DMS153 treated with DMSO at 0.1 percent for 48 hours (cell line): ENCODE data around the gene PHF3.

Experiments used
- DNase-seq: peaks from one replicate; lab custom pipeline; 2025; ENCODE audit not compliant: unreplicated experiment; lab: John Stamatoyannopoulos, UW

The PHF3 gene

GRCh38 chr6:63635588-63636517 is at the start of gene PHF3:
Gene PHF3, plus strand, starts transcription at chr6:63635802. Its CDS starts 10,750 bp downstream, at chr6:63646552.
- peak; percentile 80 for DNase-seq

- no peak for DNase-seq
Measured at GRCh38 chr6:63589952-63590411, 45.6 kb upstream of the PHF3 start.

- no peak for DNase-seq
Measured at GRCh38 chr6:63592886-63593285, 42.7 kb upstream of the PHF3 start.

GRCh38 chr6:63597141-63598048 is 38.2 kb upstream of the PHF3 start:
- DNase-seq: no peak

- DNase-seq: peak; percentile 43
Measured at GRCh38 chr6:63598049-63599036, 37.3 kb upstream of the PHF3 start.

GRCh38 chr6:63599243-63599642 is 36.4 kb upstream of the PHF3 start:
- no peak for DNase-seq

GRCh38 chr6:63600136-63600535 is 35.5 kb upstream of the PHF3 start:
- DNase-seq: no peak

GRCh38 chr6:63609231-63609630 is 26.4 kb upstream of the PHF3 start:
- no peak for DNase-seq

GRCh38 chr6:63610944-63611343 is 24.7 kb upstream of the PHF3 start:
- no peak for DNase-seq

- no peak for DNase-seq
Measured at GRCh38 chr6:63611560-63611959, 24.0 kb upstream of the PHF3 start.

GRCh38 chr6:63615590-63615989 is 20.0 kb upstream of the PHF3 start:
- no peak for DNase-seq

- no peak for DNase-seq
Measured at GRCh38 chr6:63624091-63624490, 11.5 kb upstream of the PHF3 start.

- DNase-seq: no peak
Measured at GRCh38 chr6:63630466-63630865, 5.1 kb upstream of the PHF3 start.

- DNase-seq: no peak
Measured at GRCh38 chr6:63634630-63635029, 972 bp upstream of the PHF3 start.

GRCh38 chr6:63635215-63635587 is 401 bp upstream of the PHF3 start:
- no peak for DNase-seq

GRCh38 chr6:63636518-63637021 is 968 bp downstream of the PHF3 start:
- no peak for DNase-seq

GRCh38 chr6:63637865-63638445 is 2.4 kb downstream of the PHF3 start:
- DNase-seq: no peak

GRCh38 chr6:63640062-63640461 is 4.5 kb downstream of the PHF3 start:
- DNase-seq: no peak

- DNase-seq: no peak
Measured at GRCh38 chr6:63643862-63644261, 8.3 kb downstream of the PHF3 start.
